Astrocyte of the hippocampus (primary cell): Measurements from ENCODE around the gene TOPAZ1.

Experiments
- DNase-seq: peaks from one replicate; pipeline ENCODE4 v3.0.0; 2011; ENCODE audit warnings: low read depth, low spot score

The TOPAZ1 gene

DNA sequence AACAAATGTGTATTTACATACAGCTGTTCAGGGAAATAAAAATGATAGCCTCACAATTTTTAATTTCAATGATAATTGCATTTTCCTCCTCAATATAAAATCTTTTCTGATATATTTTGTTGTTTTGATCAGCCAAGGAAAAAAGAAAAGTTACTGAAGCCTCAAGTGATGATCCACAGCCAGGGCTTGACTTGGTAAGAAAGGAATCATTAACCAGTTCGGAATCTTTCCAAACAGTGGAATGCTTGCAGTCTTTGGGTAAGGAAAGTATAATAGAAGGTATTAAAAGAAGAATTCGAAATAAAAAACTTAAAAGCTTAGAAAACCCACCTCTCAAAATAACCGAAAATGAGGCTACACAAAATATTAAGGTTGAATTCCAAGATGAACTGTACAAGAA, 1.0 kb downstream of the TOPAZ1 start:
- DNase-seq = no peak

DNA sequence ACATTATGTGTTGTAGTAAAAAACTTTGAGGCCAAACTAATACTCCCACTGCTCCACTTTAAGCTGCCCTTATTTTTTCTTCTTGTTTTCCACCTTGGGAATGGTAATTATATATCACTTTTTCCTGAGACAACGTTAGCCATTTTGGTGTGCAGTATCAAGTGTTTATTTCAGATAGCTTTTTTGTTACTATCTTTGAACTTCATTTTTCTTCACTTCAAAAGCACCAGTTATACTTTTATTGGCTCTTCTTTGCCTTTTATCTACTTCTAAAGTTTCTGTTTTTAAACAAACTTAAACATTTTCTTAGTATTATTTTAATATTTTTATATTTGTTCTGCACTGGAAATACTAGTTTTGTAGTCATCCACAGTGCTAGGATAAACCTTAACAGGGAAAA, 6.5 kb downstream of the TOPAZ1 start:
- no peak for DNase-seq

GRCh38 chr3:44252332-44252959, 10.8 kb downstream of the TOPAZ1 start:
- DNase-seq = no peak

- no peak for DNase-seq
Observed at GRCh38 chr3:44259404-44259803, 17.7 kb downstream of the TOPAZ1 start.

DNA sequence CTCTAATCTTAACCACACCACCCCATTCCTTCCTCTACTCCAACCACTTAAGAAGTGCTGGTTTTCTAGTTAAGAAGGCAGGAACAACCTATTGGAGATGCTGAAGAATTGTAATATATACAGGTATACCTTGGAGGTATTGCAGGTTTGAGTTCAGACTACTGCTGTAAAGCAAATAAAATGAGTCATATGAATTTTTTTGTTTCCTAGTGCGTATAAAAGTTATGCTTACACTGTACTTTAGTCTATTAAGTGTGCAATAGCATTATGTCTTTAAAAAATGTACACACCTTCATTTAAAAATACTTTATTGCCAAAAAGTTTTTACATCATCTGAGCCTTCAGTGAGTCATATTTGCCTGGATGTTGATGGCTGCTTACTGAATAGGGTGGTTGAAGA, 22.5 kb downstream of the TOPAZ1 start:
- DNase-seq = no peak

- no peak for DNase-seq
Observed at GRCh38 chr3:44265815-44266214, 24.1 kb downstream of the TOPAZ1 start.

GRCh38 chr3:44272191-44272590, 30.5 kb downstream of the TOPAZ1 start:
- DNase-seq = no peak

DNA sequence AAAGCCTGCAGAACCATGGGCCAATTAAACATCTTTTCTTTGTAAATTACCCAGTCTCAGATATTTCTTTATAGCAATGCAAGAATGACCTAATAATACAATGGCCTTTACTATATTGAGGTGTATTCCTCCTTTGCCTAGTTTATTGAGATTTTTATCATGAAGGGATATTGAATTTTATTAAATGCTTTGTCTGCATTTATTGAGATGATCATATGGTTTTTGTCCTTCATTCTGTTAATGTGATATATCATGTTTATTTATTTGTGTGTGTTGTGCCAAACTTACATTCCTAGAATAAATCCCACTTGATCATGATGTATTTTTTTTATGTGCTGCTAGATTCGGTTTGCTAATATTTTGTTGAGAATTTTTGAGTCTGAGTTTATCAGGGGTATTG, 36.2 kb downstream of the TOPAZ1 start:
- DNase-seq = no peak

GRCh38 chr3:44280077-44280476, 38.4 kb downstream of the TOPAZ1 start:
- DNase-seq = no peak

GRCh38 chr3:44280631-44281030, 38.9 kb downstream of the TOPAZ1 start:
- DNase-seq = no peak

DNA sequence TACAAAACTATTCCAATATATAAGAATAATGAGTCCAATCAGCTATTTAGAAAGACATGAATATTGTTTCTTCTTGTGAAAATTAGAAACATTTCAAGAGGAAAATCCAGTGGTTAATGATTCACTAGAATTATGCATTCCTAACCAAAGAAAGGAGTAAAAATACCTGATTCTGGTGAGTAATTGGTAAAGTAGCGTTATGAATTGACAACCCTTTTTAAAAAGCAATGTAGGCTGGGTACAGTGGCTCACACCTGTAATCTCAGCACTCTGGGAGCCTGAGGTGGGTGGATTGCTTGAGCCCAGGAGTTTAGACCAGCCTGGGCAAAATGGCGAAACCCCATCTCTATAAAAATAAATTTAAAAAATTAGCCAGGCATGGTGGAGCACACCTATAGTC, 43.3 kb downstream of the TOPAZ1 start:
- DNase-seq = peak; percentile 2

DNA sequence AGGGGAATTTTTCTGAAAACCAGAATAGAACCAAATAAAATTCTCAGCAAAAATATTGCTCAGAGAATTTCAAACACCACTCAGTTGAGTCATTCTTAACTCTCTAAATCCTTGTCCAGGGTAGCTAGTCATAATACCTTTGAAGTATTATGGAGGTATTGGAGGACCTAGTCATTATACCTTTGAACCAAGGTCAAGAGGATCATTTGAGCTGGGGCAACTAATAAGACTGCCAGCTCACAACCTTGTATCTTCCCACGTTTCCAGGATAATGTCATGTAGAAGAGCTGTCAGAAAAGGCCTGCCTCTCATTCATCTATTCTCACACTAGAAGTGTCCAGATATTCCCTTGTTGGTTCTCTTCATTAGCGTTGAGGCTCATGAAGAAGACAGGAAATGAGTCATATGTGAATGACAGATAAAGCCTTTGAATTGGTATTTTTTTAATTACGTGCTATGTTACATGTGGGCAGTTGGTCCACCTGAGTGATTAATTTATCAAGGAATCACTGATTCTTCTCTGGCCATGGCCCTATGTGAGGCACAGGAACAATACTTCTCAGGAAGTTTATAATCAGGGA, 48.3 kb downstream of the TOPAZ1 start:
- DNase-seq = no peak

DNA sequence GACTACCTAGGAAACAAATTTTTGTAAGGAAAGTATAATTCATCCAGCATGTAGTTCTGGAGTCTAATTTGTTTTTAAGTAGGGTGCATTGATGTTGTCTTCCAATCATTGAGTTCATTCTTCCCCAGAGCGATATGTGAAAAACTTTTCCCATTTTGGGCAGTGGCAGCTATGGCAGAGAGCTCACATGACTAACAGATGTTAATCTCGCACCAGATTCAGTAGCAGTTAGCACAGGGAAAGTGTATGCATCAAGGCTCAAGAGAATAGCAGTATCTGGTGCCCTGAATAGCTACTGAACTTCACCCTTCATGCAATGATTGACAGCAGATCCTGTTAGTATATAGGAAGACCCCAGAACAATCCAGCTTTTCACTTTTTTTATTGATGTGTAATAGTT, 50.6 kb downstream of the TOPAZ1 start:
- DNase-seq = no peak

- DNase-seq = no peak
Observed at GRCh38 chr3:44292947-44293346, 51.3 kb downstream of the TOPAZ1 start.

GRCh38 chr3:44297255-44297654, 55.6 kb downstream of the TOPAZ1 start:
- no peak for DNase-seq

- DNase-seq = no peak
Observed at GRCh38 chr3:44301746-44302145, 60.1 kb downstream of the TOPAZ1 start.

- no peak for DNase-seq
Observed at GRCh38 chr3:44309500-44309899, 67.8 kb downstream of the TOPAZ1 start.

DNA sequence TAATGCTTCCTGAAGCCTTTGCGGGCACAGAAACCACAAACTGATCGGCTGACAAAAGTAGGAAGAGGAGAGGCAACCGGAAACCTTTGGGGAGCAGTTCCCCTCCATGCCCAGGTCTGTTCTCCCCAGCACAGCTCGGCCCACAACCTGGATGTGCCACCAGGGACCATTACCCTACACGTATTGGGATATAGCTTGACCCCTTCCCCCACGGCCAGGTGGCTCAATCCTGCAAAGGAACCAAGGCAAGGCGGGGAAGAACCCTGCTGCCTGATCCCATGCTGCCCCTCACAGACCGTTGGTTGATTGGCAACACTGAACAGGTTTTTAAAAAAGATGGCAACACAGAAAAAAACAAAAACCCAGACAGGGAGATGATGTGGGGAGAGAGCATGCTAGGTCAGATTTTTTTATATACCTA, 77.2 kb downstream of the TOPAZ1 start:
- DNase-seq = no peak

GRCh38 chr3:44321335-44321734, 79.6 kb downstream of the TOPAZ1 start:
- DNase-seq = no peak

DNA sequence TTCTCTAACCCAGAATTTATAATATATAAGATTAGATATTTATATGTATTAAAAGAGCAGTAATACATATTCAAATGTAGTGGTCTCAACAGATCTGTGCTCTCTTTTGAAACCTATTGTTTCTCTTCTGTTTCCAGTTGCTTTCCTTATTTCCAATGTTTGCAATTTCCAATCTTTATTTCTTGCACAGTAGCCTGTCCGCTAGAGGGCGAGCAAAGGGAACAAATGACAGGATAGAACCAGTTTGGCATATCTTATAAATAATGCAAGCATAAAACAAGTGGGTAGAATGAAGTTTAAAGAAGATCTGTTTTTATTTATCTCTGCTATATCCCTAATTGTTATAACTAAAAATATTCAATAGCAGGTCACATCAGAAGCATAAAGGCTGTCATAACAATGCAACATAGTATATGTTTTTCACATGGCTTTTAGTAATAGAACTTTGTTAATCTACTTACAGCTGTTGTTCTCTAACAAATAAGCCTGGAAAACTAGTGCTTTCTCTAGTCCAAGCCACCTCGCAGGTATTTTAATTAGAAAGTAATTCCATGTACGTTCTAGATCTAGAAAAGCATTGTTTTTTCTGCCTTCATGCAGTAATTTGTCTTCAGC, 81.8 kb downstream of the TOPAZ1 start:
- DNase-seq = peak; percentile 77

DNA sequence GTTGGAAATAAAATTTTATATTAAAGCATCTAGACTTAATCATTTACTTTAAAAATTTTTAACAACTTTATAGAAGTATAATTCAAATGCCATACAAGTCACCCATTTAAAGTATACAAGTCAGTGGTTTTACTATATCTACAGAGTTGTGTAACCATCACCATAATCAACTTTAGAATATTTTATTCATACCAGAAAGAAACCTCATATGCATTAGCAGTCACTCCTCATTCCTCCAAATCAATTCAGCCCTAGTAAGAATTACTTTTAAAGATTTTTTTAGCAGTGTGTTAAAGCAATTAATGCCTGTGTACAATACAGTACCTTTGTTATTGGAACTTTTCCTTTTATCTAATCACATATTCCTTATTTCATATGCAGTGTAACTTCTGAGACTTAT, 82.9 kb downstream of the TOPAZ1 start:
- no peak for DNase-seq

GRCh38 chr3:44326019-44326418, 84.3 kb downstream of the TOPAZ1 start:
- no peak for DNase-seq

DNA sequence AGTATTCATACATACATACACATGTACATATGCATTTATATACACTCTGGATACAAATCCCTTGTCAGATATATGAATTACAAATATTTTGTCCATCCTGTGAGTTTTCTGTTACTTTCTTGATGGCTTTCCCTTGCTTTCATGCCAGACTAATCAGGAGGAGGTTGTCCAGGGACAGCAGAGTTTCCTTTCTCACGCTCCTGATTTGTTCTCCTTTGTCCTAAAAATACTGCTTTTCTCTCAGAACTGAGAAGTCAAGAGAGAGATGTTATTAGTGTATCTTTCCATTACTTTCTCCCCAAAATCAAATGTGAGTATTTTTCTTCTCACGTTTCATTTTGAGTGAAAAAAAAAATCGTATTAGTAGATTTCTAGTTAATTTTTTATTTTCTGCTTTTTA, 84.8 kb downstream of the TOPAZ1 start:
- DNase-seq = no peak
